Measurements from ENCODE around the gene DFFA. TPM values are rescaled to one million over a fixed set of nuclear protein-coding genes. Genes with fewer than 3 reads are reported as not detected.

DFFA gene
- total RNA-seq: 29.4 and 31.8 TPM in 2 replicates

GRCh38 chr1:10472220-10473144 is at the start of gene DFFA:
DFFA (minus strand) TSS chr1:10472529; CDS start chr1:10472458, 71 bp downstream.

DNA sequence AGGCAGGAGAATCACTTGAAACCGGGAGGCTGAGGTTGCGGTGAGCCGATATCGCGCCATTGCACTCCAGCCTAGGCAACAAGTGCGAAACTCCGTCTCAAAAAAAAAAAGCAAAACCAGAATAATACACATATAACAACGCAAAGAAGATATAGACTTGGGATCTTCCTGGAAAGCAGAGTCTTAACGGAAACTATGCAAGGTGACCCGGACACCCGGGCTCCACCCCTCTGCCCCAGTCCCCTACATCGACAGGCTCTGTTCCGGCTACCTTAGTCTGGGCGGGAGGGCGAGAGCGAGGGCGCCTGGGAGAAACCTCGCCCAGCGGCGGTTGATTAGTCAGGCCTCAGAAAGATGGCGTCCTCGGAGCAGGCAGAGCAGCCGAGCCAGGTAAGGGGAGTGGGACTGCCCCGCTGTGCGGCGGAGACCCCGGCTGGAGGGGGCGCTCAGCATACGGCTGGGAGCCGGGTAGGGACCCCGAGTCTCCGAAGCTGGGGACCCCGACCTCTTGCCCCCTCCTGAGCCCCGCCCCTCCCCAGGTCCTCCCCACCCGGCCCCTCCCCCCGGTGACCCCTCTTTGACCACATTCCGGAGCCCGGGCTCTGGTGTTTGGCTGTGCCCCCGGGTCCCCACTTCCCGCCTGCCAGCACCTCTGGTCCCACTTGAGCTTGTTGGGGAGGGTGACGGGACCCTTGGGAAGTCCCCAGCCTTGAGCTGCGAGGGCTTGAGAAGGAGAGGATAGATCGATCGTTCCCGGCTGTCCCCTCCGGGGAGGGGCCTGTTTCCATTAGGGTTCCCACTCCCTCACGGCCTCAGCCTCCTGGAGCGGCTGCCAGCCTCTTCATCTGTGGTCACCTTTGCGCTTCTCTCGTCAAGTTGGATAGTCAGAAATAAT is 2.5 kb upstream of the DFFA start, which contains the start of gene PEX14:
PEX14 (plus strand) TSS at position 338 of the 895 bp plus-strand sequence; CDS start at position 355, 17 bp downstream.

DNA sequence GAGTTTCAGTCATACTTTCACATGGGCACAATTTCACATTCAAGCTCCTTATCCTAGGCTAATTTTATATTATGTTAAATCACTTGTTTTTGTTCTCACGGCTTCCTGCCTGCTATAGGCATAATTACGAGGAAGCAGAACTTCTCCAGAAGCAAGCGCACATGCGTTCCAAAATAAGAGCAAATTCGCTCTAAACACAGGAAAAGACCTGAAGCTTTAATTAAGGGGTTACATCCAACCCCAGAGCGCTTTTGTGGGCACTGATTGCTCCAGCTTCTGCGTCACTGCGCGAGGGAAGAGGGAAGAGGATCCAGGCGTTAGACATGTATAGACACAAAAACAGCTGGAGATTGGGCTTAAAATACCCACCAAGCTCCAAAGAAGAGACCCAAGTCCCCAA is 22.6 kb downstream of the DFFA start, which contains the start of gene CORT:
CORT (plus strand) TSS at position 281 of the 400 bp plus-strand sequence. CDS start 193 bp downstream, outside the sequence.

DNA sequence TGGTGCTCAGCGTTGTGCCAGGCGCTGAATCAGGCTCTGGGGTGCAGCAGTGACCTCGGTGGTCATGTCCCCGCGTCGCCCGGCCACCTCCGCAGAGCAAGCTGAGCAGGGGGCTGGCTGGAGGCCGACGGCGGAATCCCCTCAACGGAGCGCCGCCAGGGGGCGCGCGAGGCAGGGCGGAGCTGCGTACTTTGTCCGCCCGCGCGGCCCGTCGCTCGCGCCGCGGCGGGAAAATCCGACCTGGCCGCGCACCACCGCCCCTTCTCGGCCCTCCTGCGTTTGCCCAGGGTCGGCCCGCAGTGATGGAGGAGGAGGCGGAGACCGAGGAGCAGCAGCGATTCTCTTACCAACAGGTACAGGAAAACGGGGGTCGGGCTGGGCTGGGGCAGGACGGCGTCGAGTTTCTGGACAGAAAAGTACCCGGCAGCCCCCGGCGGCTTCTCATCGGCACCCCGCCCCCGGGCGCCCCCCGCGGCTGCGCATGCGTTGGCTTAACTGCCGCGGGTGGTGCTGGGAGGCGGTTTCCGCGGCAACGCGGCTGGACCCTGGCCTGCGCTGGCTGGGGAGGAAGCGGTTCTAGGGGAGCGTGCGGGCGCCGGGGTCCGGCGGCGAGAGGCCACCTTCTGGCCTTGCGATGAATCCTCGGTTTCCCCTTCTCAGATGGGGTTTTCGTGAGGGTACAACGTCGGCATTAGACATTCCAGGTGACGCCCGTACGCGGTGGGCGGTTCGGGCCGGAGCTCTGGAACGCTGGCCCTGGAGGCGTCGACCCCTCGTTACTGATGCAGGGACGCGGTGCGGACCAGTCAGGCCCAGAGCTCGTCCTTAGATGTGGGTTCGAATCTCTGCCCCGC is 41.9 kb downstream of the DFFA start, which contains the start of gene CENPS:
CENPS (plus strand) TSS at position 218 of the 854 bp plus-strand sequence; CDS start at position 303, 85 bp downstream.

Other genes with a start within 250 kb of the DFFA start
- 307 and 316 TPM in 2 replicates for gene PGD, start 73.5 kb downstream of the DFFA start, total RNA-seq
- gene CENPS, start 42.1 kb downstream of the DFFA start, total RNA-seq: 17.4 and 18.7 TPM in 2 replicates
- 0.50 TPM in 1 of 2 replicates, not detected in the other for gene CORT, start 22.5 kb downstream of the DFFA start, total RNA-seq
- gene PEX14, start 2.4 kb upstream of the DFFA start, total RNA-seq: 18.5 and 19.3 TPM in 2 replicates

Measured in bronchus fibroblast of lung (primary cell).